Fibroblast of pulmonary artery (primary cell): ENCODE data around the gene ADGRE3.

Source experiments
- DNase-seq: peaks from one replicate; pipeline ENCODE4 v3.0.0-alpha.2; 2010; ENCODE audit warnings: low read depth
- H3K4me3 ChIP-seq: replicated peaks from 2 replicates; pipeline ENCODE4 v1.5.1; 2011; ENCODE audit warnings: low read depth, mild to moderate bottlenecking, control low read depth, low read length, moderate library complexity
- CTCF ChIP-seq: IDR thresholded peaks from 2 replicates; pipeline ENCODE4 v1.5.1; 2011; ENCODE audit warnings: mild to moderate bottlenecking, control low read depth, low read length, inconsistent platforms; ENCODE audit errors: missing control alignments

Gene ADGRE3

GRCh38 chr19:14683439-14683838 is 8.8 kb upstream of the ADGRE3 start:
- H3K4me3 ChIP-seq = no peak overlapping the region
- no peak for DNase-seq
- no peak for TF ChIP-seq CTCF

- TF ChIP-seq CTCF = no peak
- no peak overlapping the region for H3K4me3 ChIP-seq
- no peak for DNase-seq
These were observed 7.4 kb upstream of the ADGRE3 start for GRCh38 chr19:14682084-14682483.

GRCh38 chr19:14678199-14678598 is 3.6 kb upstream of the ADGRE3 start:
- TF ChIP-seq CTCF = no peak
- no peak for DNase-seq
- no peak overlapping the region for H3K4me3 ChIP-seq

GRCh38 chr19:14677464-14677863 is 2.8 kb upstream of the ADGRE3 start:
- no peak for TF ChIP-seq CTCF
- no peak for DNase-seq
- no peak overlapping the region for H3K4me3 ChIP-seq

- no peak for DNase-seq
- no peak overlapping the region for H3K4me3 ChIP-seq
- TF ChIP-seq CTCF = no peak
These were observed 2.1 kb upstream of the ADGRE3 start for GRCh38 chr19:14676762-14677161.

GRCh38 chr19:14673088-14673487 is 1.6 kb downstream of the ADGRE3 start:
- H3K4me3 ChIP-seq = no peak overlapping the region
- no peak for DNase-seq
- no peak for TF ChIP-seq CTCF

- no peak for TF ChIP-seq CTCF
- H3K4me3 ChIP-seq = no peak overlapping the region
- no peak for DNase-seq
These were observed 2.3 kb downstream of the ADGRE3 start for GRCh38 chr19:14672188-14672872.
